HG02981 (cell line): ENCODE data around the gene DOCK3.
"Not testable (repeated sequence)": the region's sequence is repeated elsewhere in the genome, so short reads cannot be mapped to it uniquely, and the experiment has no call there.

Source experiments
- ATAC-seq: cut with Tn5 transposase; IDR thresholded peaks from one replicate; pipeline ENCODE4 v1.9.1; 2021; ENCODE audit warnings: mild to moderate bottlenecking, moderate library complexity; ENCODE audit not compliant: unreplicated experiment

DOCK3 gene

GRCh38 chr3:51353131-51353530, 678.4 kb downstream of the DOCK3 start:
- no peak for ATAC-seq

GRCh38 chr3:51353691-51354090, 679.0 kb downstream of the DOCK3 start:
- ATAC-seq, result no peak

GRCh38 chr3:51354172-51354571, 679.4 kb downstream of the DOCK3 start:
- no peak for ATAC-seq

- no peak for ATAC-seq
Observed at GRCh38 chr3:51354731-51355615, 680.2 kb downstream of the DOCK3 start.

- ATAC-seq, result no peak
Observed at GRCh38 chr3:51355891-51356578, 681.3 kb downstream of the DOCK3 start.

- ATAC-seq, result no peak
Observed at GRCh38 chr3:51357856-51358255, 683.1 kb downstream of the DOCK3 start.

GRCh38 chr3:51358981-51359380, 684.3 kb downstream of the DOCK3 start:
- no peak for ATAC-seq

- ATAC-seq, result no peak
Observed at GRCh38 chr3:51360806-51361205, 686.1 kb downstream of the DOCK3 start.

- ATAC-seq, result no peak
Observed at GRCh38 chr3:51361746-51362145, 687.0 kb downstream of the DOCK3 start.

GRCh38 chr3:51362476-51362875, 687.7 kb downstream of the DOCK3 start:
- ATAC-seq, result no peak

- not testable (repeated sequence) for ATAC-seq
Observed at GRCh38 chr3:51368276-51368675, 693.5 kb downstream of the DOCK3 start.

GRCh38 chr3:51371943-51372557, 697.3 kb downstream of the DOCK3 start:
- ATAC-seq, result no peak

- no peak for ATAC-seq
Observed at GRCh38 chr3:51373658-51374421, 699.1 kb downstream of the DOCK3 start.

GRCh38 chr3:51374456-51374855, 699.7 kb downstream of the DOCK3 start:
- ATAC-seq, result no peak

GRCh38 chr3:51375136-51375535, 700.4 kb downstream of the DOCK3 start:
- ATAC-seq, result no peak

- ATAC-seq, result no peak
Observed at GRCh38 chr3:51375571-51375970, 700.8 kb downstream of the DOCK3 start.

GRCh38 chr3:51378065-51378464, 703.3 kb downstream of the DOCK3 start:
- no peak for ATAC-seq

GRCh38 chr3:51378726-51379125, 704.0 kb downstream of the DOCK3 start:
- no peak for ATAC-seq

GRCh38 chr3:51379301-51379700, 704.6 kb downstream of the DOCK3 start:
- no peak for ATAC-seq

- ATAC-seq, result no peak
Observed at GRCh38 chr3:51379746-51380455, 705.2 kb downstream of the DOCK3 start.
